Left ventricle myocardium inferior (tissue), 1 donor: ENCODE measurements around the gene TACR2. TPM values are rescaled to one million over a fixed set of nuclear protein-coding genes. Genes with fewer than 3 reads are reported as not detected.
A peak's percentile ranks its signal among the peaks of the same experiment; 100 is the strongest.

Experiments
- DNase-seq: peaks from one replicate; pipeline ENCODE4 v3.0.0-alpha.2; 2020
- H3K27ac ChIP-seq: fragments of 200-600 bp; replicated peaks from 2 replicates; pipeline ENCODE4 v1.8.0; 2021
- H3K27me3 ChIP-seq: fragments of 200-600 bp; 2 replicates; pipeline ENCODE4 v1.8.0; 2021; ENCODE audit warnings: low read depth
- H3K36me3 ChIP-seq: fragments of 200-600 bp; 2 replicates; pipeline ENCODE4 v1.8.0; 2021
- H3K4me1 ChIP-seq: fragments of 200-600 bp; 2 replicates; pipeline ENCODE4 v1.8.0; 2021
- H3K4me3 ChIP-seq: fragments of 200-600 bp; 2 replicates; pipeline ENCODE4 v1.8.0; 2021; ENCODE audit warnings: mild to moderate bottlenecking, moderate library complexity
- H3K9me3 ChIP-seq: fragments of 200-600 bp; replicated peaks from 2 replicates; pipeline ENCODE4 v1.8.0; 2021
- CTCF ChIP-seq: fragments of 200-600 bp; IDR thresholded peaks from 2 replicates; pipeline ENCODE4 v1.8.0; 2021; ENCODE audit warnings: antibody characterized with exemption, mild to moderate bottlenecking, borderline replicate concordance
- intact Hi-C: fragments of 100-400 bp; cut with micrococcal nuclease; formaldehyde crosslinking; loops from one replicate; pipeline ENCODE4 v1.11.0; 2022
- total RNA-seq: library from RNA; stranded (reverse); fragmentation: NEBNext Ultra II Directional; extraction: Animal tissue kit (Norgen Biotek cat#: 25700); gene quantifications from one replicate; pipeline ENCODE4 v1.2.1, GENCODE V29; 2021
- donor health status: DM: no; HTN: yes; CAD: no; lungs with severe emphysema.

Gene TACR2
- total RNA-seq, 1 donor from 2014 or later, result not detected

GRCh38 chr10:69438536-69439349, 22.0 kb upstream of the TACR2 start:
- H3K9me3 ChIP-seq, result no peaks in the 10 kb centered on the region
- H3K27me3 ChIP-seq, result no peaks in the 10 kb centered on the region
- no peak for TF ChIP-seq CTCF
- no peaks in the 10 kb centered on the region for H3K36me3 ChIP-seq
- intact Hi-C loops, result no loop called here
- peaks cover 28% of the 10 kb centered on the region for H3K4me1 ChIP-seq
- no peak overlapping the region for H3K4me3 ChIP-seq
- no peak for DNase-seq
- H3K27ac ChIP-seq, result peak overlapping the region; percentile 79

- Histone ChIP-seq H3K36me3 (no peaks in the 10 kb centered on the region), H3K9me3 (no peaks in the 10 kb centered on the region), H3K27ac (peak overlapping the region; percentile 79), H3K4me1 (peaks cover 28% of the 10 kb centered on the region), H3K27me3 (no peaks in the 10 kb centered on the region), H3K4me3 (no peak overlapping the region)
- DNase-seq, result no peak
- TF ChIP-seq CTCF, result no peak
- intact Hi-C loops, result no loop called here
Observed at GRCh38 chr10:69437321-69438259, 20.9 kb upstream of the TACR2 start.

GRCh38 chr10:69435966-69436520, 19.3 kb upstream of the TACR2 start:
- Histone ChIP-seq H3K9me3 (no peaks in the 10 kb centered on the region), H3K4me1 (peaks cover 28% of the 10 kb centered on the region), H3K4me3 (no peak overlapping the region), H3K36me3 (no peaks in the 10 kb centered on the region), H3K27me3 (no peaks in the 10 kb centered on the region), H3K27ac (no peak overlapping the region)
- no peak for TF ChIP-seq CTCF
- DNase-seq, result no peak
- intact Hi-C loops, result no loop called here

GRCh38 chr10:69434926-69435325, 18.2 kb upstream of the TACR2 start:
- Histone ChIP-seq H3K36me3 (no peaks in the 10 kb centered on the region), H3K9me3 (no peaks in the 10 kb centered on the region), H3K4me1 (peaks cover 24% of the 10 kb centered on the region), H3K4me3 (no peak overlapping the region), H3K27ac (no peak overlapping the region), H3K27me3 (no peaks in the 10 kb centered on the region)
- no peak for TF ChIP-seq CTCF
- no peak for DNase-seq
- intact Hi-C loops, result no loop called here

GRCh38 chr10:69434169-69434568, 17.5 kb upstream of the TACR2 start:
- H3K27me3 ChIP-seq, result no peaks in the 10 kb centered on the region
- intact Hi-C loops, result no loop called here
- TF ChIP-seq CTCF, result no peak
- DNase-seq, result no peak
- no peaks in the 10 kb centered on the region for H3K9me3 ChIP-seq
- no peak overlapping the region for H3K4me3 ChIP-seq
- no peaks in the 10 kb centered on the region for H3K36me3 ChIP-seq
- no peak overlapping the region for H3K27ac ChIP-seq
- peaks cover 17% of the 10 kb centered on the region for H3K4me1 ChIP-seq
